GM21723 (cell line): ENCODE measurements around the gene RNU1-4.
"Not testable (repeated sequence)": the region's sequence is repeated elsewhere in the genome, so short reads cannot be mapped to it uniquely, and the experiment has no call there.

Source experiments
- ATAC-seq: cut with Tn5 transposase; IDR thresholded peaks from one replicate; pipeline ENCODE4 v1.9.1; 2021; ENCODE audit warnings: mild to moderate bottlenecking, moderate library complexity; ENCODE audit not compliant: unreplicated experiment

RNU1-4 gene

GRCh38 chr1:16740047-16740964 is at the start of gene RNU1-4:
Gene RNU1-4 (plus strand): TSS chr1:16740516.
- peak; percentile 97 for ATAC-seq

GRCh38 chr1:16690971-16691682 is 49.2 kb upstream of the RNU1-4 start:
- ATAC-seq: not testable (repeated sequence)

GRCh38 chr1:16692283-16692682 is 48.0 kb upstream of the RNU1-4 start:
- ATAC-seq: not testable (repeated sequence)

GRCh38 chr1:16692717-16693448 is 47.4 kb upstream of the RNU1-4 start:
- ATAC-seq: not testable (repeated sequence)

- not testable (repeated sequence) for ATAC-seq
These were observed 46.6 kb upstream of the RNU1-4 start for GRCh38 chr1:16693449-16694307.

- ATAC-seq: not testable (repeated sequence)
These were observed 46.0 kb upstream of the RNU1-4 start for GRCh38 chr1:16694308-16694702.

GRCh38 chr1:16696507-16697150 is 43.7 kb upstream of the RNU1-4 start:
- not testable (repeated sequence) for ATAC-seq

GRCh38 chr1:16697152-16697551 is 43.2 kb upstream of the RNU1-4 start:
- ATAC-seq: not testable (repeated sequence)

GRCh38 chr1:16699440-16699839 is 40.9 kb upstream of the RNU1-4 start:
- not testable (repeated sequence) for ATAC-seq

- not testable (repeated sequence) for ATAC-seq
These were observed 40.0 kb upstream of the RNU1-4 start for GRCh38 chr1:16700138-16700895.

GRCh38 chr1:16701189-16701588 is 39.1 kb upstream of the RNU1-4 start:
- ATAC-seq: not testable (repeated sequence)

GRCh38 chr1:16702280-16702679 is 38.0 kb upstream of the RNU1-4 start:
- not testable (repeated sequence) for ATAC-seq

GRCh38 chr1:16703141-16703540 is 37.2 kb upstream of the RNU1-4 start:
- not testable (repeated sequence) for ATAC-seq

- not testable (repeated sequence) for ATAC-seq
These were observed 36.7 kb upstream of the RNU1-4 start for GRCh38 chr1:16703602-16704001.

GRCh38 chr1:16704076-16704475 is 36.2 kb upstream of the RNU1-4 start:
- not testable (repeated sequence) for ATAC-seq

GRCh38 chr1:16704502-16705100 is 35.7 kb upstream of the RNU1-4 start:
- ATAC-seq: not testable (repeated sequence)

GRCh38 chr1:16706302-16706701 is 34.0 kb upstream of the RNU1-4 start:
- ATAC-seq: not testable (repeated sequence)
